Neural cell (in vitro differentiated cells): ENCODE data around the gene MRPL58. TPM values are rescaled to one million over a fixed set of nuclear protein-coding genes. Genes with fewer than 3 reads are reported as not detected.

Source experiments
- H2AFZ ChIP-seq: fragments of 200-600, 300-800 bp; sonication (generic), shearing (Covaris generic); 2 replicates; pipeline ENCODE4 v1.6.0; 2014; ENCODE audit warnings: low read depth, mild to moderate bottlenecking, antibody characterized with exemption, low read length, moderate library complexity
- H3F3A ChIP-seq: fragments of 200-600 bp; shearing (Covaris generic); 2 replicates; pipeline ENCODE4 v1.6.1; 2016; ENCODE audit warnings: mild to moderate bottlenecking, moderate library complexity, mixed read lengths, antibody characterized with exemption, low read length; ENCODE audit not compliant: insufficient read depth, poor library complexity, severe bottlenecking
- H3K27ac ChIP-seq: fragments of 200-600, 300-800 bp; sonication (generic), shearing (Covaris generic); 2 replicates; pipeline ENCODE4 v1.5.1; 2014; ENCODE audit warnings: mild to moderate bottlenecking, low read length, moderate library complexity
- H3K27me3 ChIP-seq: fragments of 300-800, 200-600 bp; sonication (generic), shearing (Covaris generic); 2 replicates; pipeline ENCODE4 v1.6.0; 2014; ENCODE audit warnings: mild to moderate bottlenecking, low read depth, low read length, moderate library complexity; ENCODE audit not compliant: insufficient read depth
- H3K36me3 ChIP-seq: fragments of 300-800, 200-600 bp; sonication (generic), shearing (Covaris generic); 2 replicates; pipeline ENCODE4 v1.5.1; 2014; ENCODE audit warnings: mild to moderate bottlenecking, antibody characterized with exemption, low read length, moderate library complexity; ENCODE audit not compliant: insufficient read depth
- H3K4me2 ChIP-seq: fragments of 300-800, 200-600 bp; sonication (generic), shearing (Covaris generic); 2 replicates; pipeline ENCODE4 v1.6.0; 2014; ENCODE audit warnings: mild to moderate bottlenecking, low read length
- H3K4me3 ChIP-seq: fragments of 300-800, 200-600 bp; sonication (generic), shearing (Covaris generic); 2 replicates; pipeline ENCODE4 v1.5.1; 2014; ENCODE audit warnings: mild to moderate bottlenecking, low read length, moderate library complexity
- H3K79me2 ChIP-seq: fragments of 200-600 bp; shearing (Covaris generic); replicated peaks from 2 replicates; pipeline ENCODE4 v1.6.0; 2014; ENCODE audit warnings: mild to moderate bottlenecking, low read length, moderate library complexity; ENCODE audit not compliant: insufficient read depth
- H3K9ac ChIP-seq: fragments of 300-800, 200-600 bp; sonication (generic), shearing (Covaris generic); 2 replicates; pipeline ENCODE4 v1.6.1; 2016; ENCODE audit warnings: mild to moderate bottlenecking, low read length, mixed read lengths
- H3K9me2 ChIP-seq: fragments of 200-600 bp; shearing (Covaris generic); 2 replicates; pipeline ENCODE4 v1.6.1; 2016; ENCODE audit warnings: mild to moderate bottlenecking, low read length, mixed read lengths; ENCODE audit not compliant: insufficient read depth
- H3K9me3 ChIP-seq: fragments of 200-600, 300-800 bp; sonication (generic), shearing (Covaris generic); 2 replicates; pipeline ENCODE4 v1.6.1; 2016; ENCODE audit warnings: mild to moderate bottlenecking, mixed run types, low read length, moderate library complexity, mixed read lengths
- H4K20me1 ChIP-seq: fragments of 200-600 bp; shearing (Covaris generic); 2 replicates; pipeline ENCODE4 v1.6.1; 2016; ENCODE audit warnings: mild to moderate bottlenecking, mixed run types; ENCODE audit not compliant: insufficient read depth
- CTCF ChIP-seq: fragments of 450-650 bp; IDR thresholded peaks from 2 replicates; pipeline ENCODE4 v1.5.1; 2014; ENCODE audit warnings: antibody characterized with exemption, mild to moderate bottlenecking, moderate library complexity; ENCODE audit not compliant: poor library complexity, severe bottlenecking
- EP300 ChIP-seq: fragments of 450-650 bp; conservative IDR thresholded peaks from 2 replicates; pipeline ENCODE4 v1.6.1; 2014; ENCODE audit warnings: antibody characterized with exemption, mild to moderate bottlenecking, moderate library complexity; ENCODE audit not compliant: poor library complexity, severe bottlenecking
- EZH2 ChIP-seq: fragments of 200-600, 300-800 bp; shearing (Covaris generic), sonication (generic); IDR thresholded peaks from 2 replicates; pipeline ENCODE4 v1.6.1; 2014; ENCODE audit warnings: antibody characterized with exemption, low read length, borderline replicate concordance, mild to moderate bottlenecking; ENCODE audit not compliant: insufficient read depth, poor library complexity, severe bottlenecking
- MXI1 ChIP-seq: fragments of 450-650 bp; conservative IDR thresholded peaks from 2 replicates; pipeline ENCODE4 v1.6.1; 2014; ENCODE audit warnings: antibody characterized with exemption, mild to moderate bottlenecking; ENCODE audit not compliant: poor library complexity, severe bottlenecking
- POLR2AphosphoS5 ChIP-seq: IDR thresholded peaks from 2 replicates; pipeline ENCODE4 v1.6.1; 2012
- RAD21 ChIP-seq: fragments of 450-650 bp; conservative IDR thresholded peaks from 2 replicates; pipeline ENCODE4 v1.6.1; 2014; ENCODE audit warnings: antibody characterized with exemption, mild to moderate bottlenecking, moderate library complexity
- REST ChIP-seq: IDR thresholded peaks from 2 replicates; pipeline ENCODE4 v1.6.1; 2012; ENCODE audit warnings: borderline replicate concordance
- SMC3 ChIP-seq: fragments of 450-650 bp; conservative IDR thresholded peaks from 2 replicates; pipeline ENCODE4 v1.6.1; 2014; ENCODE audit warnings: antibody characterized with exemption, mild to moderate bottlenecking, moderate library complexity; ENCODE audit not compliant: poor library complexity
- TAF1 ChIP-seq: IDR thresholded peaks from 2 replicates; pipeline ENCODE4 v1.6.1; 2012; ENCODE audit warnings: low read depth
- polyA plus RNA-seq: library from polyadenylated mRNA; depleted of rRNA; stranded (reverse); fragments of >200 nt; gene quantifications from 2 replicates; pipeline ENCODE4 v1.2.3, GENCODE V29; 2014

MRPL58 gene
- polyA plus RNA-seq, 1 donor from 2014 or later, result 47.4 TPM

- no peaks in the 10 kb centered on the region for H3K36me3 ChIP-seq
- H3K4me3 ChIP-seq, result no peak overlapping the region
- H3K27ac ChIP-seq, result no peak overlapping the region
- no peaks in the 10 kb centered on the region for H3F3A ChIP-seq
- no peak for TF ChIP-seq RAD21
- TF ChIP-seq MXI1, result no peak
- no peak for TF ChIP-seq TAF1
- no peak for TF ChIP-seq SMC3
- no peak for TF ChIP-seq REST
- TF ChIP-seq EP300, result no peak
- TF ChIP-seq EZH2, result no peak
- TF ChIP-seq CTCF, result no peak
- H2AFZ ChIP-seq, result no peak overlapping the region
- H3K9me3 ChIP-seq, result no peaks in the 10 kb centered on the region
- H3K79me2 ChIP-seq, result peaks cover 24% of the 10 kb centered on the region
- no peaks in the 10 kb centered on the region for H3K9me2 ChIP-seq
- H3K9ac ChIP-seq, result no peak overlapping the region
- no peaks in the 10 kb centered on the region for H4K20me1 ChIP-seq
- no peak overlapping the region for H3K4me2 ChIP-seq
- H3K27me3 ChIP-seq, result no peaks in the 10 kb centered on the region
These were observed 20.2 kb upstream of the MRPL58 start for GRCh38 chr17:74992223-74992622.

- Histone ChIP-seq H2AFZ (no peak overlapping the region), H3K4me3 (no peak overlapping the region), H3K9me3 (no peaks in the 10 kb centered on the region), H3K27me3 (no peaks in the 10 kb centered on the region), H3K79me2 (peaks cover 12% of the 10 kb centered on the region), H3K27ac (no peak overlapping the region), H3F3A (no peaks in the 10 kb centered on the region), H4K20me1 (no peaks in the 10 kb centered on the region), H3K36me3 (no peaks in the 10 kb centered on the region), H3K4me2 (no peak overlapping the region), H3K9ac (no peak overlapping the region), H3K9me2 (no peaks in the 10 kb centered on the region)
- TF ChIP-seq SMC3 (no peak), CTCF (no peak), REST (no peak), POLR2AphosphoS5 (no peak), MXI1 (no peak), RAD21 (no peak), EZH2 (no peak), TAF1 (no peak), EP300 (no peak)
These were observed 18.0 kb upstream of the MRPL58 start for GRCh38 chr17:74994440-74994839.
